Hepatocyte (in vitro differentiated cells): ENCODE measurements around the gene TEX26. TPM values are rescaled to one million over a fixed set of nuclear protein-coding genes. Genes with fewer than 3 reads are reported as not detected.

Experiments used
- DNase-seq: peaks from one replicate; pipeline ENCODE4 v3.0.0-alpha.2; 2016; ENCODE audit warnings: low spot score
- H2AFZ ChIP-seq: fragments of 200-600 bp; sonication (generic); 2 replicates; pipeline ENCODE4 v1.6.0; 2016; ENCODE audit warnings: antibody characterized with exemption, mild to moderate bottlenecking
- H3K27ac ChIP-seq: fragments of 200-600 bp; sonication (generic); 2 replicates; pipeline ENCODE4 v1.5.1; 2016; ENCODE audit warnings: mild to moderate bottlenecking
- H3K27me3 ChIP-seq: fragments of 200-600 bp; sonication (generic); 2 replicates; pipeline ENCODE4 v1.6.1; 2016
- H3K36me3 ChIP-seq: fragments of 200-600 bp; sonication (generic); replicated peaks from 2 replicates; pipeline ENCODE4 v1.5.1; 2016; ENCODE audit warnings: low read depth; ENCODE audit not compliant: insufficient read depth
- H3K4me1 ChIP-seq: fragments of 200-600 bp; sonication (generic); 2 replicates; pipeline ENCODE4 v1.5.1; 2016; ENCODE audit warnings: mild to moderate bottlenecking, moderate library complexity; ENCODE audit not compliant: insufficient read depth
- H3K4me2 ChIP-seq: fragments of 200-600 bp; sonication (generic); 2 replicates; pipeline ENCODE4 v1.6.0; 2016
- H3K4me3 ChIP-seq: fragments of 200-600 bp; sonication (generic); 2 replicates; pipeline ENCODE4 v1.5.1; 2016; ENCODE audit warnings: mild to moderate bottlenecking
- H3K79me2 ChIP-seq: fragments of 200-600 bp; sonication (generic); 2 replicates; pipeline ENCODE4 v1.6.0; 2017; ENCODE audit warnings: mild to moderate bottlenecking
- H3K9me2 ChIP-seq: fragments of 200-600 bp; sonication (generic); replicated peaks from 2 replicates; pipeline ENCODE4 v1.6.0; 2017; ENCODE audit warnings: mild to moderate bottlenecking; ENCODE audit not compliant: insufficient read depth
- H3K9me3 ChIP-seq: fragments of 200-600 bp; sonication (generic); 2 replicates; pipeline ENCODE4 v1.5.1; 2016; ENCODE audit warnings: low read depth, mild to moderate bottlenecking
- H4K20me1 ChIP-seq: fragments of 200-600 bp; sonication (generic); 2 replicates; pipeline ENCODE4 v1.6.0; 2016; ENCODE audit warnings: mild to moderate bottlenecking; ENCODE audit not compliant: insufficient read depth, poor library complexity, severe bottlenecking
- CTCF ChIP-seq: fragments of 200-600 bp; sonication (generic); IDR thresholded peaks from 2 replicates; pipeline ENCODE4 v1.5.1; 2016; ENCODE audit warnings: antibody characterized with exemption, mild to moderate bottlenecking; ENCODE audit not compliant: poor library complexity
- EZH2 ChIP-seq: fragments of 200-600 bp; sonication (generic); IDR thresholded peaks from 2 replicates; pipeline ENCODE4 v1.6.1; 2016; ENCODE audit warnings: antibody characterized with exemption, mild to moderate bottlenecking, borderline replicate concordance
- EZH2phosphoT487 ChIP-seq: fragments of 200-600 bp; sonication (generic); IDR thresholded peaks from one replicate; pipeline ENCODE4 v1.6.1; 2018; ENCODE audit warnings: antibody characterized with exemption, mild to moderate bottlenecking, low read depth, moderate library complexity; ENCODE audit not compliant: unreplicated experiment, severe bottlenecking
- WGBS: methylation state at CpG from one replicate; pipeline ENCODE4 v1.1.6; 2016; ENCODE audit warnings: low lambda C conversion rate; ENCODE audit errors: missing lambda C conversion rate; 5-methylcytosine and 5-hydroxymethylcytosine counted together
- polyA plus RNA-seq: library from polyadenylated mRNA; unstranded; fragments of >200 nt; fragmentation: Nextera tagmentation; extraction: Ambion mirVana; gene quantifications from 2 replicates; pipeline ENCODE4 v1.2.1, GENCODE V29; 2016
- total RNA-seq: library from RNA; depleted of rRNA; stranded (reverse); fragments of >200 nt; gene quantifications from 2 replicates; pipeline ENCODE4 v1.2.3, GENCODE V29; 2014

Gene TEX26
- total and polyA plus RNA-seq, 2 experiments from 2014 or later = 0.57 to 1.1 TPM

DNA sequence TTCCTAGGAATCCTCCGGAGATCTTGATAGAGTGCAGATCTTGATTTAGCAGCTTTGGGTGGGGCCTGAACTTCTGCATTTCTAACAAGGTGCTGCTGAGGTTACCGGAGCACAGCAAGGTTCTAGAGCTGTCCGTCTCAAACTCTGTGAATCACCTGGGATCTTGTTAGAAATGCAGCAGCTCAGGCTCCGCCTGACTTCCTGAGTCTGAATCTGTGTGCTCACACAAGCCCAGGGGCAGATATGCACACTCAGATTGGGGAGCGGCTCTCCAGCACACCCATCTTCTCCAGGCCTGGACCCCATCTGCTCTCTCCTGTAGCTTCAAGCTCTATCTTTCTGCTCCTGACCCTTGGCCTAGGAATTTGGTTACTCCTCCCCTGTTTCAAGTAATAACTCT, 3.5 kb upstream of the TEX26 start:
- no peak overlapping the region for H3K4me2 ChIP-seq
- no peak overlapping the region for H3K4me3 ChIP-seq
- H3K27ac ChIP-seq = no peak overlapping the region
- no peaks in the 10 kb centered on the region for H4K20me1 ChIP-seq
- H3K4me1 ChIP-seq = no peaks in the 10 kb centered on the region
- TF ChIP-seq CTCF (no peak), EZH2phosphoT487 (no peak), EZH2 (no peak)
- H3K9me3 ChIP-seq = no peaks in the 10 kb centered on the region
- 64% methylated on average over 5 of the region's 5 CpGs for WGBS
- H3K27me3 ChIP-seq = no peaks in the 10 kb centered on the region
- H2AFZ ChIP-seq = no peak overlapping the region
- H3K36me3 ChIP-seq = no peaks in the 10 kb centered on the region
- no peaks in the 10 kb centered on the region for H3K9me2 ChIP-seq
- no peaks in the 10 kb centered on the region for H3K79me2 ChIP-seq
- DNase-seq = no peak

GRCh38 chr13:30933354-30933670, 856 bp downstream of the TEX26 start:
- Histone ChIP-seq H4K20me1 (no peaks in the 10 kb centered on the region), H3K27ac (no peak overlapping the region), H2AFZ (no peak overlapping the region), H3K4me1 (no peaks in the 10 kb centered on the region), H3K36me3 (no peaks in the 10 kb centered on the region), H3K9me2 (no peaks in the 10 kb centered on the region), H3K4me2 (no peak overlapping the region), H3K27me3 (no peaks in the 10 kb centered on the region), H3K4me3 (no peak overlapping the region), H3K9me3 (no peaks in the 10 kb centered on the region), H3K79me2 (no peaks in the 10 kb centered on the region)
- 91% methylated on average over 3 of the region's 3 CpGs for WGBS
- TF ChIP-seq EZH2phosphoT487 (no peak), EZH2 (no peak), CTCF (no peak)
- no peak for DNase-seq

- TF ChIP-seq CTCF (no peak), EZH2phosphoT487 (no peak)
- WGBS = 60% methylated on average over 6 of the region's 6 CpGs
Observed at GRCh38 chr13:30934381-30934780, 1.9 kb downstream of the TEX26 start.

GRCh38 chr13:30934803-30935202, 2.3 kb downstream of the TEX26 start:
- Histone ChIP-seq H3K4me1 (no peaks in the 10 kb centered on the region), H3K9me3 (no peaks in the 10 kb centered on the region), H3K79me2 (no peaks in the 10 kb centered on the region), H3K27ac (no peak overlapping the region), H3K36me3 (no peaks in the 10 kb centered on the region), H4K20me1 (no peaks in the 10 kb centered on the region), H3K4me3 (no peak overlapping the region), H3K27me3 (no peaks in the 10 kb centered on the region), H3K4me2 (no peak overlapping the region), H3K9me2 (no peaks in the 10 kb centered on the region), H2AFZ (no peak overlapping the region)
- no peak for DNase-seq
- no peak for TF ChIP-seq EZH2
- no peak for TF ChIP-seq CTCF
- TF ChIP-seq EZH2phosphoT487 = no peak
- 93% methylated on average over 3 of the region's 3 CpGs for WGBS

More at GRCh38 chr13:30934381-30934780, 1.9 kb downstream of the TEX26 start:
- H3K4me2 ChIP-seq = no peak overlapping the region
- H3K4me3 ChIP-seq = no peak overlapping the region
- no peaks in the 10 kb centered on the region for H4K20me1 ChIP-seq
- no peaks in the 10 kb centered on the region for H3K27me3 ChIP-seq
- H3K27ac ChIP-seq = no peak overlapping the region
- H2AFZ ChIP-seq = no peak overlapping the region
- no peak for DNase-seq
- H3K36me3 ChIP-seq = no peaks in the 10 kb centered on the region
- H3K79me2 ChIP-seq = no peaks in the 10 kb centered on the region
- no peaks in the 10 kb centered on the region for H3K9me3 ChIP-seq
- no peaks in the 10 kb centered on the region for H3K4me1 ChIP-seq
- H3K9me2 ChIP-seq = no peaks in the 10 kb centered on the region
